HepG2 (cell line): ENCODE data around the gene TMEM223. TPM values are rescaled to one million over a fixed set of nuclear protein-coding genes. Genes with fewer than 3 reads are reported as not detected.

Experiments
- CAMTA2 ChIP-seq: sonication (generic); formaldehyde crosslinking; IDR thresholded peaks from 2 replicates; pipeline ENCODE4 v1.4.0; 2020; ENCODE audit warnings: mild to moderate bottlenecking, missing genetic modification reagents, borderline replicate concordance
- KMT2B ChIP-seq: IDR thresholded peaks from 2 replicates; pipeline ENCODE4 v1.6.1; 2016; ENCODE audit warnings: missing genetic modification reagents, missing compliant biosample characterization
- PHF5A ChIP-seq: IDR thresholded peaks from one replicate; pipeline ENCODE4 v1.6.1; 2018; ENCODE audit warnings: low read depth, missing genetic modification reagents; ENCODE audit not compliant: unreplicated experiment
- YEATS2 ChIP-seq: sonication (generic); formaldehyde crosslinking; IDR thresholded peaks from 2 replicates; pipeline ENCODE4 v1.4.0; 2020; ENCODE audit warnings: missing genetic modification reagents, borderline replicate concordance
- ZFP36 ChIP-seq: fragments of 150-350 bp; IDR thresholded peaks from 2 replicates; pipeline ENCODE4 v1.6.1; 2018; ENCODE audit warnings: borderline replicate concordance, low read length, low read depth; ENCODE audit not compliant: partially characterized antibody
- ZNF143 ChIP-seq: sonication (generic); formaldehyde crosslinking; IDR thresholded peaks from 2 replicates; pipeline ENCODE4 v1.4.0; 2020; ENCODE audit warnings: missing genetic modification reagents
- ZNF264 ChIP-seq: sonication (generic); formaldehyde crosslinking; IDR thresholded peaks from 2 replicates; pipeline ENCODE4 v1.4.0; 2020; ENCODE audit warnings: missing genetic modification reagents
- ZNF788 ChIP-seq: sonication (generic); formaldehyde crosslinking; IDR thresholded peaks from 2 replicates; pipeline ENCODE4 v1.5.0; 2020; ENCODE audit warnings: mild to moderate bottlenecking, missing genetic modification reagents, borderline replicate concordance
- polyA plus RNA-seq, 8 experiments: library from polyadenylated mRNA; depleted of rRNA in 3 of 8; stranded (reverse) in 7 of 8; unstranded in 1 of 8; fragments of >200 nt; fragmentation: Illumina TruSeq in 4 of 8; extraction: Trizol in 4 of 8; gene quantifications; 2 replicates each; pipeline versions ENCODE4 v1.2.1 to v1.2.3, GENCODE V29; 2011 to 2016; ENCODE audit warnings: low read depth in 4 of 8, missing spikeins in 1 of 8, mixed read lengths in 1 of 8; ENCODE audit not compliant: insufficient read depth in 1 of 8
- total RNA-seq, 5 experiments: library from RNA; depleted of rRNA; stranded (reverse); fragments of >200 nt; fragmentation: Illumina TruSeq; extraction: Trizol; gene quantifications; 2 replicates each; pipeline ENCODE4 v1.2.3, GENCODE V29; 2016; ENCODE audit warnings: low read depth in 1 of 5
- TF ChIP-seq, protein P1 (sequence below): sonication (generic); formaldehyde crosslinking; IDR thresholded peaks from 2 replicates; pipeline ENCODE4 v1.8.0; 2022; ENCODE audit warnings: mild to moderate bottlenecking, missing genetic modification reagents, moderate library complexity
- TF ChIP-seq, protein P2 (sequence below): sonication (generic); formaldehyde crosslinking; IDR thresholded peaks from 2 replicates; pipeline ENCODE4 v1.8.0; 2022; ENCODE audit warnings: mild to moderate bottlenecking, missing genetic modification reagents, borderline replicate concordance
- TF ChIP-seq, protein P3 (sequence below): sonication (generic); formaldehyde crosslinking; IDR thresholded peaks from 2 replicates; pipeline ENCODE4 v1.4.0; 2020; ENCODE audit warnings: missing genetic modification reagents
- TF ChIP-seq, protein P4 (sequence below): sonication (generic); formaldehyde crosslinking; IDR thresholded peaks from 2 replicates; pipeline ENCODE4 v1.8.1; 2023; ENCODE audit warnings: mild to moderate bottlenecking, missing genetic modification reagents
- TF ChIP-seq, protein P5 (sequence below): sonication (generic); formaldehyde crosslinking; IDR thresholded peaks from 2 replicates; pipeline ENCODE4 v1.5.0; 2020; ENCODE audit warnings: missing genetic modification reagents
- TF ChIP-seq, protein P6 (sequence below): IDR thresholded peaks from 2 replicates; pipeline ENCODE4 v1.6.1; 2016; ENCODE audit warnings: low read depth, missing genetic modification reagents, missing compliant biosample characterization

Gene TMEM223
- total and polyA plus RNA-seq, 2 of the 13 experiments (the other 11 are each of a cell fraction or from before 2014, with no cell fraction given): 19.5 to 24.9 TPM

DNA sequence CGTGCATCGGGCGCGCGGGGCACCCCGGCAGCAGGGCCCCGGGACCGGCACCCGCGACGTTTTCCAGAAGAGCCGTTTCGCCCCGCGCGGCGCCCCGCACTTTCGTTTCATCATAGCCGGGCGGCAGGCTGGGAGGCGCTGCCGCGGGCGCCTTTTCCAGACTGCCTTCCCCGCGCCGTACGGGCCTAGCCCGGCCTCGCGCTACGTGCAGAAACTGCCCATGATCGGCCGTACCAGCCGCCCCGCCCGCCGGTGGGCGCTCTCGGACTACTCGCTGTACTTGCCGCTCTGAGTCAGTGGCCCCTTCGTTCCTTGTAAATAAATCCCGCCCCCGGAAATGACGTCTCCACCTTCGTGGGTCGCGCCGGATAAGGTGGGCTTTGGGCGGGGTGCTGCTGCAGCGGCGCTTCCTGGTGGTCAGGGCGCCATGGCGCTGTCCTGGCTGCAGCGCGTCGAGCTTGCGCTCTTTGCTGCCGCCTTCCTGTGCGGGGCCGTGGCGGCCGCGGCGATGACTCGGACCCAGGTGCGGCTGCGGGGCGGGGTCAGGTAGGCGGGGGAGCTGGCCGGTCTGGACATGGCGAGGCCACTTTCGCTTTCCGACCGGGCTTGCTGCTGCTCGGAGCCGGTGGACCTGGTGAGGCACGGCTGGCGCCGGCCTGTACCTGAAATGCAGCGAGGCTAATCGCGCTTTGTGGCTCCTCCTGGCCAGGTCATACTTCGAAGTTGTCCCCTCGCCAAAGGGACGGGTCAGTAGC is 4.6 kb downstream of the TMEM223 start, which contains the start of gene TMEM179B (continued):
- TF ChIP-seq, protein P1, sequence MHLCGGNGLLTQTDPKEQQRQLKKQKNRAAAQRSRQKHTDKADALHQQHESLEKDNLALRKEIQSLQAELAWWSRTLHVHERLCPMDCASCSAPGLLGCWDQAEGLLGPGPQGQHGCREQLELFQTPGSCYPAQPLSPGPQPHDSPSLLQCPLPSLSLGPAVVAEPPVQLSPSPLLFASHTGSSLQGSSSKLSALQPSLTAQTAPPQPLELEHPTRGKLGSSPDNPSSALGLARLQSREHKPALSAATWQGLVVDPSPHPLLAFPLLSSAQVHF (CRISPR knock-in tag): peak; percentile 93; the same call in 1 of the 2 replicates
- peak; percentile 96 for TF ChIP-seq PHF5A (CRISPR knock-in tag)
- TF ChIP-seq, protein P2, sequence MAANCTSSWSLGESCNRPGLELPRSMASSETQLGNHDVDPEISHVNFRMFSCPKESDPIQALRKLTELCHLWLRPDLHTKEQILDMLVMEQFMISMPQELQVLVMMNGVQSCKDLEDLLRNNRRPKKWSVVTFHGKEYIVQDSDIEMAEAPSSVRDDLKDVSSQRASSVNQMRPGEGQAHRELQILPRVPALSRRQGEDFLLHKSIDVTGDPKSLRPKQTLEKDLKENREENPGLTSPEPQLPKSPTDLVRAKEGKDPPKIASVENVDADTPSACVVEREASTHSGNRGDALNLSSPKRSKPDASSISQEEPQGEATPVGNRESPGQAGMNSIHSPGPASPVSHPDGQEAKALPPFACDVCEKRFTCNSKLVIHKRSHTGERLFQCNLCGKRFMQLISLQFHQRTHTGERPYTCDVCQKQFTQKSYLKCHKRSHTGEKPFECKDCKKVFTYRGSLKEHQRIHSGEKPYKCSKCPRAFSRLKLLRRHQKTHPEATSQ (CRISPR knock-in tag): peak; percentile 91
- TF ChIP-seq, protein P3, sequence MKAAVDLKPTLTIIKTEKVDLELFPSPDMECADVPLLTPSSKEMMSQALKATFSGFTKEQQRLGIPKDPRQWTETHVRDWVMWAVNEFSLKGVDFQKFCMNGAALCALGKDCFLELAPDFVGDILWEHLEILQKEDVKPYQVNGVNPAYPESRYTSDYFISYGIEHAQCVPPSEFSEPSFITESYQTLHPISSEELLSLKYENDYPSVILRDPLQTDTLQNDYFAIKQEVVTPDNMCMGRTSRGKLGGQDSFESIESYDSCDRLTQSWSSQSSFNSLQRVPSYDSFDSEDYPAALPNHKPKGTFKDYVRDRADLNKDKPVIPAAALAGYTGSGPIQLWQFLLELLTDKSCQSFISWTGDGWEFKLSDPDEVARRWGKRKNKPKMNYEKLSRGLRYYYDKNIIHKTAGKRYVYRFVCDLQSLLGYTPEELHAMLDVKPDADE (CRISPR knock-in tag): 0 out of 2 replicates have a peak, but pooled peaks have one; percentile 44
- TF ChIP-seq, protein P4, sequence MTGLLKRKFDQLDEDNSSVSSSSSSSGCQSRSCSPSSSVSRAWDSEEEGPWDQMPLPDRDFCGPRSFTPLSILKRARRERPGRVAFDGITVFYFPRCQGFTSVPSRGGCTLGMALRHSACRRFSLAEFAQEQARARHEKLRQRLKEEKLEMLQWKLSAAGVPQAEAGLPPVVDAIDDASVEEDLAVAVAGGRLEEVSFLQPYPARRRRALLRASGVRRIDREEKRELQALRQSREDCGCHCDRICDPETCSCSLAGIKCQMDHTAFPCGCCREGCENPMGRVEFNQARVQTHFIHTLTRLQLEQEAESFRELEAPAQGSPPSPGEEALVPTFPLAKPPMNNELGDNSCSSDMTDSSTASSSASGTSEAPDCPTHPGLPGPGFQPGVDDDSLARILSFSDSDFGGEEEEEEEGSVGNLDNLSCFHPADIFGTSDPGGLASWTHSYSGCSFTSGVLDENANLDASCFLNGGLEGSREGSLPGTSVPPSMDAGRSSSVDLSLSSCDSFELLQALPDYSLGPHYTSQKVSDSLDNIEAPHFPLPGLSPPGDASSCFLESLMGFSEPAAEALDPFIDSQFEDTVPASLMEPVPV: peak; percentile 99
- TF ChIP-seq ZNF788 (CRISPR knock-in tag): peak; percentile 91
- peak; percentile 93 for TF ChIP-seq YEATS2 (CRISPR knock-in tag)
- TF ChIP-seq CAMTA2 (CRISPR knock-in tag): peak; percentile 85; the same call in 1 of the 2 replicates
- TF ChIP-seq, protein P5, sequence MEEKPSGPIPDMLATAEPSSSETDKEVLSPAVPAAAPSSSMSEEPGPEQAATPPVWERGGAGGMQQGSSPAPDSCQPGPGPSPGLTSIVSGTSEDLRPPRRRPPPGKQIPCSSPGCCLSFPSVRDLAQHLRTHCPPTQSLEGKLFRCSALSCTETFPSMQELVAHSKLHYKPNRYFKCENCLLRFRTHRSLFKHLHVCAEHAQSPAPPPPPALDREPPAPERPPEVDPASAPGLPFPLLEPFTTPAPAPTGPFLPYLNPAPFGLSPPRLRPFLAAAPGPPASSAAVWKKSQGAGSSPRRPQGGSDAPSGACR (CRISPR knock-in tag): peak; percentile 97
- no peak; the same call in 1 of the 2 replicates for TF ChIP-seq ZNF264
- TF ChIP-seq ZNF143 (CRISPR knock-in tag): peak; percentile 64; the same call in 1 of the 2 replicates
- TF ChIP-seq, protein P6, sequence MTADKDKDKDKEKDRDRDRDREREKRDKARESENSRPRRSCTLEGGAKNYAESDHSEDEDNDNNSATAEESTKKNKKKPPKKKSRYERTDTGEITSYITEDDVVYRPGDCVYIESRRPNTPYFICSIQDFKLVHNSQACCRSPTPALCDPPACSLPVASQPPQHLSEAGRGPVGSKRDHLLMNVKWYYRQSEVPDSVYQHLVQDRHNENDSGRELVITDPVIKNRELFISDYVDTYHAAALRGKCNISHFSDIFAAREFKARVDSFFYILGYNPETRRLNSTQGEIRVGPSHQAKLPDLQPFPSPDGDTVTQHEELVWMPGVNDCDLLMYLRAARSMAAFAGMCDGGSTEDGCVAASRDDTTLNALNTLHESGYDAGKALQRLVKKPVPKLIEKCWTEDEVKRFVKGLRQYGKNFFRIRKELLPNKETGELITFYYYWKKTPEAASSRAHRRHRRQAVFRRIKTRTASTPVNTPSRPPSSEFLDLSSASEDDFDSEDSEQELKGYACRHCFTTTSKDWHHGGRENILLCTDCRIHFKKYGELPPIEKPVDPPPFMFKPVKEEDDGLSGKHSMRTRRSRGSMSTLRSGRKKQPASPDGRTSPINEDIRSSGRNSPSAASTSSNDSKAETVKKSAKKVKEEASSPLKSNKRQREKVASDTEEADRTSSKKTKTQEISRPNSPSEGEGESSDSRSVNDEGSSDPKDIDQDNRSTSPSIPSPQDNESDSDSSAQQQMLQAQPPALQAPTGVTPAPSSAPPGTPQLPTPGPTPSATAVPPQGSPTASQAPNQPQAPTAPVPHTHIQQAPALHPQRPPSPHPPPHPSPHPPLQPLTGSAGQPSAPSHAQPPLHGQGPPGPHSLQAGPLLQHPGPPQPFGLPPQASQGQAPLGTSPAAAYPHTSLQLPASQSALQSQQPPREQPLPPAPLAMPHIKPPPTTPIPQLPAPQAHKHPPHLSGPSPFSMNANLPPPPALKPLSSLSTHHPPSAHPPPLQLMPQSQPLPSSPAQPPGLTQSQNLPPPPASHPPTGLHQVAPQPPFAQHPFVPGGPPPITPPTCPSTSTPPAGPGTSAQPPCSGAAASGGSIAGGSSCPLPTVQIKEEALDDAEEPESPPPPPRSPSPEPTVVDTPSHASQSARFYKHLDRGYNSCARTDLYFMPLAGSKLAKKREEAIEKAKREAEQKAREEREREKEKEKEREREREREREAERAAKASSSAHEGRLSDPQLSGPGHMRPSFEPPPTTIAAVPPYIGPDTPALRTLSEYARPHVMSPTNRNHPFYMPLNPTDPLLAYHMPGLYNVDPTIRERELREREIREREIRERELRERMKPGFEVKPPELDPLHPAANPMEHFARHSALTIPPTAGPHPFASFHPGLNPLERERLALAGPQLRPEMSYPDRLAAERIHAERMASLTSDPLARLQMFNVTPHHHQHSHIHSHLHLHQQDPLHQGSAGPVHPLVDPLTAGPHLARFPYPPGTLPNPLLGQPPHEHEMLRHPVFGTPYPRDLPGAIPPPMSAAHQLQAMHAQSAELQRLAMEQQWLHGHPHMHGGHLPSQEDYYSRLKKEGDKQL (CRISPR knock-in tag): 0 out of 2 replicates have a peak, but pooled peaks have one; percentile 50
- no peak for TF ChIP-seq ZFP36
- peak; percentile 87 for TF ChIP-seq KMT2B (CRISPR knock-in tag)
